GM12878 (cell line): Measurements from ENCODE around the gene VEGFB. TPM values are rescaled to one million over a fixed set of nuclear protein-coding genes. Genes with fewer than 3 reads are reported as not detected.
A peak's percentile ranks its signal among the peaks of the same experiment; 100 is the strongest.

Source experiments
- ATAC-seq: fragments of 200-7000 bp; cut with Tn5 transposase; 3 replicates; pipeline ENCODE4 v1.9.1; 2020; ENCODE audit warnings: mild to moderate bottlenecking, moderate library complexity
- BruUV-seq: library from RNA; stranded (reverse); fragments of 400-500 nt; replicated peaks from 2 replicates; lab custom pipeline; 2021; lab: Mats Ljungman, UMichigan
- CTCF ChIA-PET: fragments of 300-600 bp; sonication (Branson Sonifier 250); formaldehyde crosslinking; extraction: SDS; loops from one replicate; lab custom pipeline; 2021; ENCODE audit warnings: inconsistent platforms; lab: Yijun Ruan, JAX
- POLR2A ChIA-PET: fragments of 350-600 bp; formaldehyde crosslinking; extraction: SDS; loops from one replicate; lab custom pipeline; 2021; ENCODE audit warnings: inconsistent platforms; lab: Charles Lee
- RAD21 ChIA-PET: fragments of 300-600 bp; sonication (Branson Sonifier 250); formaldehyde crosslinking; loops from one replicate; lab custom pipeline; 2023; ENCODE audit warnings: antibody characterized with exemption; ENCODE audit not compliant: unreplicated experiment; lab: Charles Lee
- SMC1A ChIA-PET: fragments of 300-600 bp; sonication (Branson Sonifier 250); formaldehyde crosslinking; loops from one replicate; lab custom pipeline; 2023; ENCODE audit not compliant: unreplicated experiment, uncharacterized antibody; lab: Charles Lee
- DNase-seq: peaks from one replicate; pipeline ENCODE4 v3.0.0-alpha.2; 2011; ENCODE audit warnings: low read depth, low spot score
- FAIRE-seq: peaks from 3 replicates; lab custom pipeline; 2011; peaks lifted over from hg19 to GRCh38; lab: Jason Lieb, UNC
- H2AFZ ChIP-seq: 2 replicates; pipeline ENCODE4 v1.6.0; 2011; ENCODE audit warnings: low read depth, low read length, control low read depth; ENCODE audit not compliant: control insufficient read depth
- H3K27ac ChIP-seq: 2 replicates; pipeline ENCODE4 v1.5.1; 2011; ENCODE audit warnings: control low read depth; ENCODE audit not compliant: control insufficient read depth, insufficient read depth
- H3K27me3 ChIP-seq, 2 experiments: replicated peaks in 1 of 2; 2 replicates each; pipeline versions ENCODE4 v1.6.0 to v1.6.1; 2011; ENCODE audit warnings: low read length in 1 of 2; ENCODE audit not compliant: control insufficient read depth in 2 of 2, insufficient read depth in 2 of 2
- H3K36me3 ChIP-seq, 2 experiments: 2 replicates each; pipeline ENCODE4 v1.5.1; 2011; ENCODE audit warnings: low read length in 1 of 2; ENCODE audit not compliant: control insufficient read depth in 2 of 2, insufficient read depth in 2 of 2
- H3K4me1 ChIP-seq: 2 replicates; pipeline ENCODE4 v1.6.1; 2011; ENCODE audit warnings: mild to moderate bottlenecking, low read length, moderate library complexity, mixed read lengths; ENCODE audit not compliant: control insufficient read depth, insufficient read depth
- H3K4me2 ChIP-seq: 2 replicates; pipeline ENCODE4 v1.6.0; 2011; ENCODE audit warnings: control low read depth; ENCODE audit not compliant: control insufficient read depth, insufficient read depth
- H3K4me3 ChIP-seq: fragments of 200-600 bp; sonication (generic); 2 replicates; pipeline ENCODE4 v1.5.1; 2016
- H3K79me2 ChIP-seq: 2 replicates; pipeline ENCODE4 v1.6.0; 2011; ENCODE audit warnings: low read length; ENCODE audit not compliant: control insufficient read depth, insufficient read depth
- H3K9ac ChIP-seq: 2 replicates; pipeline ENCODE4 v1.8.0; 2011; ENCODE audit warnings: low read length, control low read depth, mixed read lengths; ENCODE audit not compliant: control insufficient read depth, insufficient read depth
- H3K9me3 ChIP-seq: replicated peaks from 3 replicates; pipeline ENCODE4 v1.5.1; 2011; ENCODE audit warnings: mild to moderate bottlenecking, low read length; ENCODE audit not compliant: control insufficient read depth, insufficient read depth
- H4K20me1 ChIP-seq: 2 replicates; pipeline ENCODE4 v1.6.0; 2011; ENCODE audit not compliant: control insufficient read depth, insufficient read depth
- DPF2 ChIP-seq: fragments of 450-650 bp; IDR thresholded peaks from 2 replicates; pipeline ENCODE4 v1.6.1; 2017; ENCODE audit warnings: mild to moderate bottlenecking
- E2F8 ChIP-seq: fragments of 450-650 bp; IDR thresholded peaks from 2 replicates; pipeline ENCODE4 v1.6.1; 2018; ENCODE audit warnings: mild to moderate bottlenecking, low read depth, moderate library complexity; ENCODE audit not compliant: partially characterized antibody
- LARP7 ChIP-seq: fragments of 450-650 bp; IDR thresholded peaks from 2 replicates; pipeline ENCODE4 v1.6.1; 2017; ENCODE audit warnings: mild to moderate bottlenecking
- MXI1 ChIP-seq: fragments of 150-350 bp; IDR thresholded peaks from 2 replicates; pipeline ENCODE4 v1.6.1; 2011; ENCODE audit warnings: low read depth, mild to moderate bottlenecking, inconsistent platforms, low read length, improper control_type of control experiment
- NR2F1 ChIP-seq: fragments of 450-650 bp; conservative IDR thresholded peaks from 2 replicates; pipeline ENCODE4 v1.6.1; 2017; ENCODE audit warnings: mild to moderate bottlenecking
- POLR2A ChIP-seq: IDR thresholded peaks from 2 replicates; pipeline ENCODE4 v1.6.1; 2011; ENCODE audit warnings: low read depth, mild to moderate bottlenecking, low read length
- SMAD5 ChIP-seq: IDR thresholded peaks from 2 replicates; pipeline ENCODE4 v1.6.1; 2016; ENCODE audit warnings: antibody characterized with exemption, low read depth
- SMC3 ChIP-seq: IDR thresholded peaks from 2 replicates; pipeline ENCODE4 v1.6.1; 2011; ENCODE audit warnings: low read length, improper control_type of control experiment, borderline replicate concordance
- WGBS: methylation state at CpG from one replicate; pipeline ENCODE4 v1.1.6; 2016; ENCODE audit warnings: low lambda C conversion rate; ENCODE audit not compliant: insufficient replicate concordance, insufficient coverage; ENCODE audit errors: missing lambda C conversion rate; 5-methylcytosine and 5-hydroxymethylcytosine counted together
- in situ Hi-C: fragments of 300-500 bp; cut with MboI; formaldehyde crosslinking; loops from 9 replicates; pipeline ENCODE4 v1.14.3; 2018; ENCODE audit warnings: mixed read lengths
- intact Hi-C: fragments of 100-400 bp; cut with micrococcal nuclease; formaldehyde crosslinking; loops from one replicate; pipeline ENCODE4 v1.14.2; 2022; ENCODE audit not compliant: unreplicated experiment
- polyA plus RNA-seq, 11 experiments: library from polyadenylated mRNA; depleted of rRNA in 4 of 11; unstranded in 6 of 11; stranded (reverse) in 5 of 11; fragments of >200 nt; fragmentation: Nextera tagmentation in 4 of 11; fragmentation: Illumina TruSeq in 1 of 11; extraction: Ambion mirVana in 4 of 11; extraction: Trizol in 1 of 11; gene quantifications; 1 replicate in 1 of 11; 2 replicates in 10 of 11; pipeline versions ENCODE4 v1.2.1 to v1.2.3, GENCODE V29; 2011 to 2016; ENCODE audit warnings: inconsistent platforms in 2 of 11, missing spikeins in 2 of 11, low read depth in 1 of 11
- total RNA-seq, 4 experiments: library from RNA; depleted of rRNA in 3 of 4; stranded (reverse); fragments of >200 nt in 3 of 4; fragmentation: Illumina TruSeq in 1 of 4; extraction: Trizol in 1 of 4; gene quantifications; 2 replicates each; pipeline versions ENCODE4 v1.2.1 to v1.2.3, GENCODE V29; 2013 to 2021

VEGFB gene
- total and polyA plus RNA-seq, 10 of the 15 experiments (the other 5 are each of a cell fraction or from before 2014, with no cell fraction given) = 7.0 to 75.8 (median 20.3) TPM

DNA sequence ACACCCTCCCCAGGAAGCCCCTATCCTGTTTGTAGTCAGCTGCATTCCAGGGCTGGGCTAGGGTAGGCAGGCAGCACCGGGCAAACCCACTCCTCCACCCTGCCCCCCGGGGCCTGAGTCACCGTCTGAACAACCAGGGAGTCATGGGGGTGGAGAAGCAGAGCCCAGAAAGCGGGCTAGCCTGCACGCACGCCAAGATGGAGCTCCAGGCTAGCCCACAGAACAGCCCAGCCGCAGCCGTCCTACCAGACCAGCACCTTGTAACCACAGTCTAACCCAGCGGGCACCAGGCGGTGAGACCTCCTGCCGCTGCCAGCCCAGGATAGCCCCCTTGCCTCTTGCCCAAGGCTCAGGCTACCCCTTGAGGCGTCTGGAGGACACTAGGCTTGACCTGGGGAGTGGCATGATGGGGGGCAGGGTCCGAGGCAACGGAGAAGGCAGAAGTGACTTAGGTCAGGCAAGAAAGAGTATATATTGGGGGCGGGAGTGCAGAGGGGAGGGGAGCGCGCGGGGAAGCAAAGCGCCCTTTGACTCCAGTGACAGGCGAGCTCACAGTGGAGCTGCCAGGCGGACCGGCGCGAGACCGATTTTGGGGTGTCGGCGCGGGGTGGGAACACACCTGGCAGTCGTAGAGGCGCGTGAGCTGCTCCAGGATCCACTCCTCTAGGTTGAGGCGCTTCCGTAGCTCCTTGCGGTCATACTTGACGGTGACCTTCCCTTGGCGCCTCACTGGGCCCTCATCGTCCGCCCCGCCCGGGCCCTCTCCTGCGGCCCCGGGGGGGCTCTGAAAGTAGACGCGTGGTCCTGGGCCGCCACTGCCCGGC lies 11.6 kb downstream of the VEGFB start:
- no peaks in the 10 kb centered on the region for H4K20me1 ChIP-seq
- no peaks in the 10 kb centered on the region for H3K9me3 ChIP-seq
- H3K4me2 ChIP-seq = peak overlapping the region; percentile 80
- in situ Hi-C loops (loop anchor here (25.0 kb wide), 1 partner anchor 1616 kb away; the partner anchor contains the start of genes CFL1, EFEMP2 and MUS81), intact Hi-C loops (no loop called here)
- H3K4me3 ChIP-seq = peak overlapping the region; percentile 91
- WGBS = under 1% methylated on average over 46 of the region's 46 CpGs
- POLR2A ChIA-PET = interaction anchor here (0.5 to 7.4 kb wide), 11 partner anchors 10 to 80 kb away, joined by 3 to 82 read pairs (median 6); partner anchors contain the start of genes BAD, DNAJC4, ESRRA and FERMT3
- TF ChIP-seq DPF2 (0 out of 2 replicates have a peak, but pooled peaks have one; percentile 8), LARP7 (peak; percentile 61; the same call in 1 of the 2 replicates), MXI1 (peak; percentile 12; the same call in 1 of the 2 replicates), E2F8 (no peak), NR2F1 (0 out of 2 replicates have a peak, but pooled peaks have one; percentile 57), SMAD5 (0 out of 2 replicates have a peak, but pooled peaks have one; percentile 53), POLR2A (peak; percentile 35), SMC3 (no peak)
- peak overlapping the region; percentile 90 for H3K27ac ChIP-seq
- H3K79me2 ChIP-seq = peaks cover 38% of the 10 kb centered on the region
- peaks cover 0 to 10% of the 10 kb centered on the region in 2 experiments; a peak in 2 of 4 replicates for H3K36me3 ChIP-seq
- no peak for FAIRE-seq
- H3K9ac ChIP-seq = peak overlapping the region; percentile 92
- no TSS peak for BruUV-seq
- no peak for ATAC-seq
- 0 out of 2 replicates have a peak overlapping the region, but pooled peaks have one; percentile 3 for H2AFZ ChIP-seq
- H3K27me3 ChIP-seq = no peaks in the 10 kb centered on the region
- SMC1A ChIA-PET = interaction anchor here (1.0 to 2.0 kb wide), 4 partner anchors 11 to 42 kb away, joined by 3 to 7 read pairs (median 4); partner anchors contain the start of gene FERMT3
- no peak for DNase-seq
- CTCF ChIA-PET = interaction anchor here (0.7 to 6.2 kb wide), 9 partner anchors 19 to 86 kb away, joined by 3 to 66 read pairs (median 5); partner anchors contain the start of genes CATSPERZ, FERMT3, NUDT22 and TRPT1
- RAD21 ChIA-PET = interaction anchor here (0.6 to 8.6 kb wide), 6 partner anchors 9 to 109 kb away, joined by 3 to 104 read pairs (median 3); partner anchors contain the start of genes FERMT3 and VEGFB
- peaks cover 14% of the 10 kb centered on the region for H3K4me1 ChIP-seq
